ELR (cell line): Measurements from ENCODE around the gene ZNF385A.
A peak's percentile ranks its signal among the peaks of the same experiment; 100 is the strongest.

Experiments used
- DNase-seq: peaks from one replicate; pipeline ENCODE4 v3.0.0-alpha.2; 2015; ENCODE audit warnings: low read depth

The ZNF385A gene

GRCh38 chr12:54384591-54385041 lies at the start of gene ZNF385A:
TSS of gene ZNF385A (minus strand) at chr12:54384733. CDS start at chr12:54384514, 219 bp downstream.
- peak; percentile 20 for DNase-seq

GRCh38 chr12:54432815-54433164 lies 48.3 kb upstream of the ZNF385A start:
- no peak for DNase-seq

- DNase-seq = peak; percentile 57
Measured at GRCh38 chr12:54431911-54432814, 47.6 kb upstream of the ZNF385A start.

GRCh38 chr12:54430471-54431069 lies 46.0 kb upstream of the ZNF385A start:
- DNase-seq = no peak

GRCh38 chr12:54429014-54429471 lies 44.5 kb upstream of the ZNF385A start:
- DNase-seq = peak; percentile 37

- DNase-seq = peak; percentile 96
Measured at GRCh38 chr12:54428050-54429013, 43.8 kb upstream of the ZNF385A start.

GRCh38 chr12:54427106-54427505 lies 42.6 kb upstream of the ZNF385A start:
- no peak for DNase-seq

- DNase-seq = no peak
Measured at GRCh38 chr12:54426690-54427089, 42.2 kb upstream of the ZNF385A start.

GRCh38 chr12:54425702-54426101 lies 41.2 kb upstream of the ZNF385A start:
- no peak for DNase-seq

GRCh38 chr12:54424224-54424623 lies 39.7 kb upstream of the ZNF385A start:
- peak; percentile 51 for DNase-seq

- no peak for DNase-seq
Measured at GRCh38 chr12:54423816-54424150, 39.2 kb upstream of the ZNF385A start.

- peak; percentile 44 for DNase-seq
Measured at GRCh38 chr12:54421879-54422250, 37.3 kb upstream of the ZNF385A start.

GRCh38 chr12:54421175-54421878 lies 36.8 kb upstream of the ZNF385A start:
- DNase-seq = peak; percentile 65

- peak; percentile 30 for DNase-seq
Measured at GRCh38 chr12:54420766-54421144, 36.2 kb upstream of the ZNF385A start.

- peak; percentile 86 for DNase-seq
Measured at GRCh38 chr12:54419088-54419887, 34.8 kb upstream of the ZNF385A start, which contains the start of gene ITGA5. TSS of gene ITGA5 (minus strand) at chr12:54419266. CDS start at chr12:54419198, 68 bp downstream.

- peak; percentile 31 for DNase-seq
Measured at GRCh38 chr12:54418441-54419087, 34.0 kb upstream of the ZNF385A start.

- peak; percentile 57 for DNase-seq
Measured at GRCh38 chr12:54417712-54418440, 33.3 kb upstream of the ZNF385A start.

- DNase-seq = no peak
Measured at GRCh38 chr12:54416687-54417603, 32.4 kb upstream of the ZNF385A start.
